ENCODE data around the gene MR1. TPM values are rescaled to one million over a fixed set of nuclear protein-coding genes. Genes with fewer than 3 reads are reported as not detected.

MR1 gene
- total and polyA plus RNA-seq, 7 donors, result 0.70 to 3.0 (median 2.0) TPM

DNA sequence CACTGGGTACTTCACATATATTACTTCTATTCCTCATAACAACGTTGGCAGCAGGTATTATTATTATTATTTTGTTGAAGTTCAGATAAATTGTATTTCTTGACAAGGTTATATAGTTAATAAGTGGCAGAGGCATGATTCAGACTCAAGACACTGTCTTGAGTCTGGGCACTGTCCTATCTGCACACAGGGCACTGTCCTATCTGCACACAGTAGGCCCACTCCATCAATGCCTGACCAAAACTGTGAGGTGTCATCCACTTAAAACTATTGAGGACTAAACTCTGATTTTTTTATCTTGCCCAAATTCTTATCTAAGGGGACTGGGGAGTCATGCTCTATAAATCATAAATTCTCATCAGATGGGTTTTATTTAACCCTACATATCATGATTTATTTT, 30.9 kb downstream of the MR1 start:
- no peak overlapping the region for H3K4me3 ChIP-seq
- no peak for DNase-seq
- peaks cover 23% of the 10 kb centered on the region for H3K4me1 ChIP-seq
- intact Hi-C loops (cut with DNase I), result no loop called here
- H3K9me3 ChIP-seq, result no peaks in the 10 kb centered on the region
- no peak overlapping the region for H3K27ac ChIP-seq
- no peak for ATAC-seq
- no peak for TF ChIP-seq CTCF (IDR thresholded peaks at IDR 0.05)
- no peaks in the 10 kb centered on the region for H3K36me3 ChIP-seq (ENCODE audit: insufficient read depth in 1 of 2, low read depth in 1 of 2)
- WGBS, 3 donors, result 79 to 85% (median 83%) methylated on average over 1 of the region's 1 CpG
- H3K27me3 ChIP-seq (ENCODE audit: insufficient read depth in 3 of 3, low read length in 2 of 3), result no peaks in the 10 kb centered on the region

GRCh38 chr1:181073638-181074037, 39.9 kb downstream of the MR1 start:
- DNase-seq (no peak), ATAC-seq (no peak)
- 52 to 67% (median 55%) methylated on average over 10 of the region's 10 CpGs for WGBS, 3 donors
- no peaks in the 10 kb centered on the region for H3K9me3 ChIP-seq
- H3K4me3 ChIP-seq, result no peak overlapping the region
- H3K27ac ChIP-seq, result no peak overlapping the region
- no peaks in the 10 kb centered on the region for H3K27me3 ChIP-seq (ENCODE audit: insufficient read depth in 3 of 3, low read length in 2 of 3)
- intact Hi-C loops (cut with DNase I), result no loop called here
- no peaks in the 10 kb centered on the region for H3K36me3 ChIP-seq (ENCODE audit: insufficient read depth in 1 of 2, low read depth in 1 of 2)
- TF ChIP-seq CTCF (IDR thresholded peaks at IDR 0.05), result no peak
- H3K4me1 ChIP-seq, result no peaks in the 10 kb centered on the region

DNA sequence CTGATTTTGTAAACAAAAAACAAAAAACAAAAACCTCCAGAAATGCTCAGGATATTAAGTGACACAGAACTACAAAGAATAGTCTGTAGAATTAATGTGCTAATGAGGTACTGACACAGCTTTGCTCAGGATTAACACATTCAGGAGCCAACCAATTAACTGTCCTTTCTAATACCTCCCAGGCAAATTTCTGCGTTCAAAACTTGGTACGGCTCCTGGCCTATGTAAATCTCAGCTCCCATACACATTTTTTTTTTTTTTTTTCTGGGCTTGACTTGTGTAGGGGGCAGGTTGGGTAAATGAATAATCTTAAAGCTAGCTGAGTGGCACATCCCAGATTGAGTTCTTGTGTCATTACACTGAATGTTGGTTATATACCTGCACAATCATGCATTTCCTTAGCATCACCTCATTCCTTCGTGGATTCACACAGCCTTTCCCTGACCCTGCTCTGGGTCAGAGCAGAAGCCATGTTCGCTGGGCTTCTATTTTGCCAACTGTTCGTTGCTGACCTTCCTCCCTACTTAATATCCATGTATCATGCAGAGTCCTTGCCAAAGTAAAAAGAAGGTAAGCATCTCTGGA, 42.1 kb downstream of the MR1 start:
- TF ChIP-seq CTCF (IDR thresholded peaks at IDR 0.05), result no peak
- no peaks in the 10 kb centered on the region for H3K36me3 ChIP-seq (ENCODE audit: insufficient read depth in 1 of 2, low read depth in 1 of 2)
- ATAC-seq (no peak), DNase-seq (no peak)
- H3K27me3 ChIP-seq (ENCODE audit: insufficient read depth in 3 of 3, low read length in 2 of 3), result no peaks in the 10 kb centered on the region
- H3K27ac ChIP-seq, result no peak overlapping the region
- WGBS, 3 donors, result 75 to 82% (median 76%) methylated on average over 5 of the region's 5 CpGs
- H3K4me3 ChIP-seq, result no peak overlapping the region
- intact Hi-C loops (cut with DNase I), result no loop called here
- no peaks in the 10 kb centered on the region for H3K9me3 ChIP-seq
- no peaks in the 10 kb centered on the region for H3K4me1 ChIP-seq

DNA sequence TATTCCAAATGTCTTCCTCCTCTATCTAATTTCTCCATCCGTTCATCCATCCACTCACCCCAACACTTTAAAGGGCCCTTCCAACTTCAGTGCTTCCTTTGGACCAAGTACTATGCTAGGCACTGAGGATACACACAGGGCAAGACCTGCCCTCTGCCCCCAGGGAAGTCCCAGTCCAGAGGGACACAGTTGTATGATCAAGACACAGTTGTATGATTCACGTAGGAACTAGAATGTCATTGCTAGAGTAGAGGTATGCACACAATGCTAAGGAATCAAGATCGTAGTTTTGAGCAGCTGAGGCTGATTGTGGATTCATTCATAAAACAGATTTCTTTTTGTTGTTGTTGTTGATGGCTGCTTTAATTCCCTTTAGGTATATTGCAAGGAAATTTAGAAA, 43.1 kb downstream of the MR1 start:
- H3K27me3 ChIP-seq (ENCODE audit: insufficient read depth in 3 of 3, low read length in 2 of 3), result no peaks in the 10 kb centered on the region
- no peak for DNase-seq
- WGBS, 3 donors, result 68 to 78% (median 75%) methylated on average over 3 of the region's 3 CpGs
- H3K4me1 ChIP-seq, result no peaks in the 10 kb centered on the region
- intact Hi-C loops (cut with DNase I), result no loop called here
- no peaks in the 10 kb centered on the region for H3K9me3 ChIP-seq
- H3K36me3 ChIP-seq (ENCODE audit: insufficient read depth in 1 of 2, low read depth in 1 of 2), result no peaks in the 10 kb centered on the region
- TF ChIP-seq CTCF (IDR thresholded peaks at IDR 0.05), result no peak
- no peak overlapping the region for H3K4me3 ChIP-seq
- no peak overlapping the region for H3K27ac ChIP-seq
- ATAC-seq, result no peak

DNA sequence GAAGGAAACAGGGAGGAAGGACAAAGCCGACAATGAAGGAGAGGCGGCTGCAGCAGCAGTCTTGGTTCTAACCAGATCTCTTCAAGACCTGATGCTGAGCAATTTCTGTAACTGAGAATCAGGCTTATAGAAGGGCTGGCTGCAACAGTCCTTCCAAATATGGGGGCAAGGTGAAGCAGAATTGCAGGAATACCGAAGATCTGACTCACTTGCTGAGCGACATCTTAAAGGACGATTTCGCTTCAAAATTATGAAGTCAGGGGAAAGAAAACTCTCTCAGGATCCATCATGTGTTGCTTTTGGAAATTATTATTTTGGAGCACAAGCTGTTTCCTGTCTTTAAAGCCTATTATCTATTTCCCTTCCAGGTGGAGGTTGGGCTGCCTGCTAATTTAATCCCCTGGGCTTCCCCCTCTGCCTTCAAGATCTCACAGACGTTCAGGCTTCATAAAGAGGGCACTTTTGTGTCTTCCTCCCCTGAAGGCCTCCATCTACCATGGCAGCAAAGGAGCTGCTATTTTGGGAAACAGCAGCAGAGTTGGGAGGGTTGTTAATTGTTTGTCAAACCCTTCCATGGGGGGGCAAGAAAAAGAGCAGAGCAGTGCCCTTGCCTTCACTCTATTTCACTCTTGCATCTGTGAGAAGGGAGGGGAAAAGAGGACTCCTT, 43.9 kb downstream of the MR1 start:
- DNase-seq (no peak), ATAC-seq (no peak)
- intact Hi-C loops (cut with DNase I), result no loop called here
- H3K4me3 ChIP-seq, result no peak overlapping the region
- H3K27me3 ChIP-seq (ENCODE audit: insufficient read depth in 3 of 3, low read length in 2 of 3), result no peaks in the 10 kb centered on the region
- H3K4me1 ChIP-seq, result peaks cover 4% of the 10 kb centered on the region
- no peaks in the 10 kb centered on the region for H3K9me3 ChIP-seq
- H3K36me3 ChIP-seq (ENCODE audit: insufficient read depth in 1 of 2, low read depth in 1 of 2), result no peaks in the 10 kb centered on the region
- WGBS, 3 donors, result 71 to 80% (median 79%) methylated on average over 7 of the region's 7 CpGs
- no peak overlapping the region for H3K27ac ChIP-seq
- TF ChIP-seq CTCF (IDR thresholded peaks at IDR 0.05), result no peak
